ENCODE data around the gene HSPB1. TPM values are rescaled to one million over a fixed set of nuclear protein-coding genes. Genes with fewer than 3 reads are reported as not detected.
"Not testable (repeated sequence)": the region's sequence is repeated elsewhere in the genome, so short reads cannot be mapped to it uniquely, and the experiment has no call there.

The HSPB1 gene
- total RNA-seq, 1 donor from 2014 or later: 57.5 TPM

DNA sequence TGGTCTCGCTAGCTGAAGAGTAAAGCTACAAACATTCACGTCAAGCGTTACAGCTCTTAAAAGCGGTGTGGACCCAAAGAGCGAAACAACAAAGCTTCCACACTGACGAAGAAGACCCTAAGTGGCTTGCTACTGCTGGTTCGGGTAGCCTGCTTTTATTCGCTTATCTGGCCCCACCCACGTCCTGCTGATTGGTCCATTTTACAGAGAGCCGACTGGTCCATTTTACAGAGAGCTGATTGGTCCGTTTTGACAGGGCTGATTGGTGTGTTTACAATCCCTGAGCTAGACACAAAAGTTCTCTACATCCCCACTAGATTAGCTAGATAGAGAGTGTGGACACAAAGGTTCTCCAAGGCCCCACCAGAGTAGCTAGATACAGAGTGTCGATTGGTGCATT lies 6.4 kb downstream of the HSPB1 start:
- not testable (repeated sequence) for DNase-seq (ENCODE audit: low spot score)

DNA sequence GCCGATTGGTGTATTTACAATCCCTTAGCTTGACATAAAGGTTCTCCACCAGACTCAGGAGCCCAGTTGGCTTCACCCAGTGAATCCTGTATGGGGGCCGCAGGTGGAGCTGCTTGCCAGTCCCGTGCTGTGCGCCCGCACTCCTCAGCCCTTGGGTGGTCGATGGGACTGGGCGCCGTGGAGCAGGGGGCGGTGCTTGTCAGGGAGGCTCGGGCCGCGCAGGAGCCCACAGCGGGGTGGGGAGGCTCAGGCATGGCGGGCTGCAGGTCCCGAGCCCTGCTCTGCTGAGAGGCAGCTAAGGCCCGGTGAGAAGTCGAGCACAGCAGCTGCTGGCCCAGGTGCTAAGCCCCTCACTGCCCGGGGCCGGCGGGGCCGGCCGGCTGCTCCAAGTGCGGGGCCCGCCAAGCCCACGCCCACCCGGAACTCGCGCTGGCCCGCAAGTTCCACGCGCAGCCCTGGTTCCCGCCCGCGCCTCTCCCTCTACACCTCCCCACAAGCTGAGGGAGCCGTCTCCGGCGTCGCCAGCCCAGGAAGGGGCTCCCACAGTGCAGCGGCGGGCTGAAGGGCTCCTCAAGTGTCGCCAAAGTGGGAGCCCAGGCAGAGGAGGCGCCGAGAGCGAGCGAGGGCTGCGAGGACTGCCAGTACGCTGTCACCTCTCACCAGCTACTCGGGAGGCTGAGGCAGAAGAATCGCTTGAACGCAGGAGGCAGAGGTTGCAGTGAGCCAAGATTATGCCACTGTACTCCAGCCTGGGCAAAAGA lies 7.0 kb downstream of the HSPB1 start:
- DNase-seq (ENCODE audit: low spot score): not testable (repeated sequence)

GRCh38 chr7:76310102-76310957 lies 7.9 kb downstream of the HSPB1 start:
- DNase-seq (ENCODE audit: low spot score): peak; percentile 66

GRCh38 chr7:76311838-76312237 lies 9.4 kb downstream of the HSPB1 start:
- not testable (repeated sequence) for DNase-seq (ENCODE audit: low spot score)

DNA sequence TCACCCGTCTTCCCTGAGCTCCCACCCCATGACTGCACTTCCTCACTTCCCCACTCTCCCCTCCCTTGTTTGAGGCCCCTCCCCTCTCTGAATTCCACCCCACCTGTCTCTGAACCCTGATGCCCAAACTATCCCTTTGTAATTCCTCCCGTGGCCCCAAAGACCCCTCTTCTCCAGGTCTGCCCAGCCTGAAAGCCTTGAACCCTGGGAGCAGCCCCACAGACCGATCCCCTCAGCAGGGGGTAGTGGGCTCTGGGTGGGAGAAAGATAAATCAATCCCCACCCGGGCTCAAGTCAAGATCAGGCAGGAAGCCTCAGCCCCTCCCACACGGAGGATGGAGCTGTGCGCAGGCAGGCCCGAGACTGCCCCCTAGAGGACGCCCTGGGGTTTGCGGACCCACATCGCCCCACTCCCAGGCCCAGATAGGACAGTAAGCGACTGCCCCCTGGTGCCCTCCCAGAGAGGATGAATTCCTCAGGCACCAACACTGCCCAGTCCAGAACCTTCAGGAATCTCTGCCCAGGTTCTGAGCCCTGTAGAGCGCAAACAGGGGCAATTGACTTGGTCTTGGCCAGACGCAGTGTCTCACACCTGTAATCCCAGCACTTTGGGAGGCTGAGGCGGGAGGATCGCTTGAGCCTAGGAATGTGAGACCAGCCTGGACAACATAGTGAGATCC lies 11.7 kb downstream of the HSPB1 start:
- DNase-seq (ENCODE audit: low spot score): peak; percentile 95

DNA sequence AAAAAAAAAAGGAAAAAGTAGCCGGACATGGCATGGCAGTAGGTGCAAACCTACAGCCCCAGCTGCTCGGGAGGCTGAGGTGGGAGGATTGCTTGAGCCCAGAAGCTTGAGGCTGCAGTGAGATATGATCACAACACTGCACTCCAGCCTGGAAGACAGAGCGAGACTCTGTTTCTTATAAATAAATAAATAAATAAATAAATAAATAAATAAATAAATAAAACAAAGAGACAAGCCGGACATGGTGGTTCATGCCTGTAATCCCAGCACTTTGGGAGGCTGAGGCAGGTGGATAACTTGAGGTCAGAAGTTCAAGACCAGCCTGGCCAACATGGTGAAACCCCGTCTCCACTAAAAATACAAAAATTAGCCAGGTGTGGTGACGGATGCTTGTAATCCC lies 12.3 kb downstream of the HSPB1 start:
- DNase-seq (ENCODE audit: low spot score): not testable (repeated sequence)

- no peak for DNase-seq (ENCODE audit: low spot score)
Measured at GRCh38 chr7:76315364-76315763, 12.9 kb downstream of the HSPB1 start.

DNA sequence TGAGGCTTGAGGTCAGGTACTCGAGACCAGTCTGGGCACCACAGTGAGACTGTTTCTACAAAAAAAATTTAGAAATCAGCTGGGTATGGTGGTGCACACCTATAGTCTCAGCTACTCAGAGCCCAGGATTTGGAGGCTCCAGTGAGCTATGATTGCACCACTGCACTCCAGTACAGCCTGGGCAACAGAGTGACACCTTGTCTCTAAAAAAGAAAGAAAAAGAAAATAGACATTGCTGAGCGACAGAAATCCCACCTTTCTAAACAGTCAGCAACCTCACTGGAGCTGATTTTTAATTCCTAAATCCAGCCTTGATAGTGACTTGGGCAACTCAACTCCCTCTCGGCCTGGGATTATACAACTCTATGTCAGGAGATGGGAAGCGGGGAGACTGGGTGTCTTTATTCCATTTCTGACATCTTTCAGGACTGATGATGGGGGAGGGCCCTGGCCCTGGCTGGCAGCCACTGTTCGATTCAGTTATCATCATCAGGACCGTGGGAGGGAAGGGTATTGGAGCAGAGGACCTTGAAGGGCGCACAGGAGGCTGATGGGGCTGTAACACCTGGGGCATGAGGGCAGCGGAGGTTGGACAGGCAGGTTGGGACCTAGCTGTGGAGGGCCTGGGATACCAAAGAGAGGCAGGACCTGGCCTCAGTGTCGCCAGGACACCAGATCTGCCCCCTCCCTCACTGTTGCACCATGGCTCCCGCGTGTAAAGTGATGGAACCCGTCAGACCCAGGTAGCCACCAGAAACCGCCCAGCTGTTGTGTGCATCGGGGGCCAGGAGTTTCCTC lies 14.7 kb downstream of the HSPB1 start:
- DNase-seq (ENCODE audit: low spot score): no peak

- DNase-seq (ENCODE audit: low spot score): peak; percentile 98
Measured at GRCh38 chr7:76317782-76318487, 15.5 kb downstream of the HSPB1 start.

DNA sequence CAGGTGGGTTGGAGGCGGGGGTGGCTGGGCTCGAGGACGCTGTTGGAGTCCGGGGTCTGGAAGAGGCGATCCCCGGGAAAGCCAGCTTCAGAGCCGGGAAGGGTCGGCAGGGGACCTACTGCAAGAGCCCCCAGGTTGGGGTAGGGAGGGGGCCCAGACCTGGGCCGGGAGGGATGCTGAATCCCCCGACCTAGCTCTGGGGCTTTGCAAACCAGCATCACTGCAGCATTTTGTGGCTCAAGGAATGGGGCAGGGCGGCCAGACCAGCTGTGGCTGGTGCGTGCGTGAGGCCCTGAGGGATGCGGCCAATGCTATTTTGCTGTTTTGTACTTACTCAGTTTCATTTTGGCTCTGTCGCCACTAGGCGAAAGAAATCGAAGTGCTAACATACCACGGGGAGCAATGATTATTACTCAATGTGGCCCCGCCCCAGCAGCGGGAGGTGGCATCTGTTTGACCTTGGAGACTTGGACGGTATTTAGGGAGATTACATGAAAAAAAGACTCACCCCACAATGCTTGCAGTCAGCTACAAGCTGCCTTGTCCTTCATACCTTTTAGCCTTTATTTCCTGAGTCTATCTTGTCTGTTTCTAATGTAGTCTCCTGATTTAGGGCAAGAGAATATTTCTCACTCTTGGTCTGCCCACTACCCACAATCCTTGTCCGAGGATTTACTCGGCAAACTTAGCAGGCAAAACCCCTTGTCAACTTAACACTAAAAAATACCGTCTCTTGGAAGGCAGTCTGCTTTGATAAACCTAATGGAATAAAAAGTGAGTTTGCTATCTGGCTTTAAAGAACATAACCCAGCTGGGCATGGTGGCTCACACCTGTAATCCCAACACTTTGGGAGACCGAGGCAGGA lies 16.2 kb downstream of the HSPB1 start:
- DNase-seq (ENCODE audit: low spot score): peak; percentile 83

GRCh38 chr7:76325092-76325491 lies 22.6 kb downstream of the HSPB1 start:
- no peak for DNase-seq (ENCODE audit: low spot score)

GRCh38 chr7:76325811-76326210 lies 23.3 kb downstream of the HSPB1 start:
- no peak for DNase-seq (ENCODE audit: low spot score)

GRCh38 chr7:76326646-76327233 lies 24.3 kb downstream of the HSPB1 start:
- no peak for DNase-seq (ENCODE audit: low spot score)

GRCh38 chr7:76327610-76328009 lies 25.1 kb downstream of the HSPB1 start:
- DNase-seq (ENCODE audit: low spot score): no peak

DNA sequence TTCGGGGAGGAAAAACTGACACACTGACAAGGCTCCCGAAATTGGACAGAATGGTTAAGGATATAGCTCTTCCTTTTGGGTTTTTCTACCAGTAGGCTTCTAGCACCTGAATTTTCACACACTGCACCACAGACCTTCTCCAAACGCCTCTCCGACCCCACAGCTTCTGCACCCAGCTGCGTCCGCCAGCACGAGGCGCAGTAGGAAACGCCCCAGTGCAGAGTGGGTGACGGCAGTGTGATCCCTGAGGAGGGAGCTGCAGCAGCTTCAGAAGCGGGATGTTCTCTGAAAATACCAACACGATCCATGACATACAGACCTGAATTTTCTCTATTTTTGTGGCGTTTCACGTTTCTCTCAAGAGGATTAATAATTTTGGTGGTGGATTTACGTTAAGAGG lies 25.9 kb downstream of the HSPB1 start:
- DNase-seq (ENCODE audit: low spot score): no peak

DNA sequence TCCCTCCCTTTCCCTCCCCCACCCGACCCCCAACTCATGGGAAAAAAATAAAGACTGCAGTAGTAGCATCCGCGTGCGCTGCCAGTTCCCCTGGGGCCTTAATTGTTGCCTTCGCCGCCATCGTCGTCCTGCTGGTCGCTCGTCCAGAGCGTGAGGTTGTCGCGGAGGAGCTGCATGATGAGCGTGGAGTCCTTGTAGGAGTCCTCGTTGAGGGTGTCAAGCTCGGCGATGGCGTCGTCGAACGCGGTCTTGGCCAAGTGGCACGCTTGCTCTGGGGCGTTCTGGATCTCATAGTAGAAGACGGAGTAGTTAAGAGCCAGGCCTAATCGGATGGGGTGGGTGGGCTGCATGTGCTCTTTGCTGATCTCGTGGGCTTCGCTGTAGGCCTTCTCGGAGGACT lies 27.0 kb downstream of the HSPB1 start:
- DNase-seq (ENCODE audit: low spot score): no peak

DNA sequence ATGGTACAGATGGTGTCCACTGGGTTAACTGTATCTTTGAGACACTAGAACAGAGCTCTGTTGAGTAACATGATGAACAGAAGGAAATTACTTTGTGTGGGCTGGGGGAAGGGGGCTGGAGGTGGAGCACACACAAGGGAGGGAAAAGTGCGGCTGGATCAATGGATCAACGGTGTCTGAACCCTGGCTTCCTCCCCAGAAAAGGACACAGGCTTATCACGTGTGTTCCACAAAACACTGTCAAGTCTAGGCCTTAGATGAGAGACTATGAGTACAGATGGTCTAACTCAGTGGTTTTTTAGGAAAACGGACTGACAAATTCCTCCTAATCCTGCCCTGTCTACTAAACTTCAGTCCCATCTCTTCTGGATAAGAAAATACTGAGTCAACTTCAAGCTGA lies 27.8 kb downstream of the HSPB1 start:
- DNase-seq (ENCODE audit: low spot score): peak; percentile 76

DNA sequence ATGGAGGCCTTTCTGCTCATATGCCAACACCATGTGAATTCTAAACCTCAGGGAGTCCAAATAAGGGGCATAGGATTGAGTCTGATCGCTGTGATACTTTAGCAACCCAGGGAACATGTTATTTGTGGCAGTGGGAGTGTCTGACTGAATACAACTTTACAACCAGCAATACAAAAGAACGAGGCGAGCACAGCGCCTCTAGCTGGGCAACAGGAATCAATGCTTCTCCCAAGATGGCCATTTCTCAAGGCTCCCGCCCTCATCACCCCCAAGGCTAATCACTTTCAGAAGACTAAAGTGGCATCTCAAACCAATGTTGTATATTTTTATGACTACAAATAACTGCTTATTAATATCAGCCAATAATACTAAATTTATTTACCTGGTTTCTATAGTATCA lies 28.2 kb downstream of the HSPB1 start:
- DNase-seq (ENCODE audit: low spot score): no peak

DNA sequence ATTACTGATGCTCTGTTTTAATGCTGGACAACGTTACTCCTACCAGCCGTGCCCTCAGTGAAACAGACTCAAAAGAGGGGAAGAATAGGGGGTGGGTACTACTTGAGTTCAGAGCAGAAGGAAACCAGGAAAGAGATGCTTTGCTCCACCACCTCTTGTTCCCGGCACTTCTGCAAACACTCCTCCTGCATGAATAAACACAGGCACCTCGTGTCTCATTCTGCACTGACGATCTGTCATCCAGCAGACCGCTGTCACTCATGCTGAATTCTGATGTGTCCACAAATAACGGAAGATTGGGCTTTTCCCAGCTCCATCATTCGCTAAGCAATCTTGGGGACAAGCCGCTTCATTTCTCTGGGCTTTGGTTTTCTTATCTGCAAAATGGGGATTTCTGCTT lies 29.6 kb downstream of the HSPB1 start:
- no peak for DNase-seq (ENCODE audit: low spot score)

Measured in umbilical cord (tissue), 2 donors.